Gastroesophageal sphincter (tissue), 4 donors: ENCODE data around the gene SPATA1. TPM values are rescaled to one million over a fixed set of nuclear protein-coding genes. Genes with fewer than 3 reads are reported as not detected.

Source experiments
- ATAC-seq: fragments of 150-250 bp; one replicate; pipeline ENCODE4 v1.9.1; 2016; ENCODE audit warnings: mild to moderate bottlenecking, moderate library complexity
- H3K27ac ChIP-seq, 4 donors: fragments of 200-600 bp; sonication (generic) in 3 of 4; 1 replicate in 3 of 4; 2 replicates in 1 of 4; pipeline ENCODE4 v1.5.1; 2016 to 2019
- H3K27me3 ChIP-seq: fragments of 200-600 bp; sonication (generic); one replicate; pipeline ENCODE4 v1.5.1; 2019
- H3K36me3 ChIP-seq, 2 donors: fragments of 200-600 bp; sonication (generic); one replicate each; pipeline ENCODE4 v1.5.1; 2019; ENCODE audit warnings: control low read depth in 1 of 2
- H3K4me1 ChIP-seq, 3 donors: fragments of 200-600 bp; sonication (generic); 1 replicate in 2 of 3; 2 replicates in 1 of 3; pipeline ENCODE4 v1.5.1; 2016 to 2019; ENCODE audit warnings: control low read depth in 2 of 3
- H3K4me3 ChIP-seq, 2 donors: fragments of 200-600 bp; sonication (generic); one replicate each; pipeline ENCODE4 v1.5.1; 2019; ENCODE audit warnings: mild to moderate bottlenecking in 1 of 2, moderate library complexity in 1 of 2
- H3K9me3 ChIP-seq, 3 donors: fragments of 200-600 bp; sonication (generic); one replicate each; pipeline ENCODE4 v1.5.1; 2017 to 2019; ENCODE audit warnings: control low read depth in 2 of 3
- CTCF ChIP-seq, 4 experiments: fragments of 200-600 bp in 2 of 4; fragments of 450-650 bp in 2 of 4; sonication (generic) in 1 of 4; IDR thresholded peaks; one replicate each; pipeline ENCODE4 v1.5.1; 2017 to 2019; ENCODE audit warnings: antibody characterized with exemption in 4 of 4, mild to moderate bottlenecking in 2 of 4, moderate library complexity in 2 of 4
- EP300 ChIP-seq: sonication (generic); formaldehyde crosslinking; IDR thresholded peaks from one replicate; pipeline ENCODE4 v1.6.1; 2017; ENCODE audit warnings: antibody characterized with exemption, mild to moderate bottlenecking
- POLR2A ChIP-seq, 2 donors: fragments of 450-650 bp; IDR thresholded peaks; one replicate each; pipeline ENCODE4 v1.6.1; 2017; ENCODE audit warnings: antibody characterized with exemption in 2 of 2, mild to moderate bottlenecking in 2 of 2, moderate library complexity in 1 of 2
- POLR2AphosphoS5 ChIP-seq: sonication (generic); formaldehyde crosslinking; IDR thresholded peaks from one replicate; pipeline ENCODE4 v1.6.1; 2017; ENCODE audit warnings: antibody characterized with exemption
- WGBS, 2 donors: methylation state at CpG; one replicate each; pipeline ENCODE4 v1.1.5; 2018; ENCODE audit warnings: low coverage in 1 of 2; 5-methylcytosine and 5-hydroxymethylcytosine counted together
- total RNA-seq, 4 donors: library from RNA; depleted of rRNA; stranded (reverse); fragments of >200 nt; gene quantifications; one replicate each; pipeline ENCODE4 v1.1.0, GENCODE V29; 2016

The SPATA1 gene
- total RNA-seq, 4 donors from 2014 or later: 1.2 TPM; not detected in 3

DNA sequence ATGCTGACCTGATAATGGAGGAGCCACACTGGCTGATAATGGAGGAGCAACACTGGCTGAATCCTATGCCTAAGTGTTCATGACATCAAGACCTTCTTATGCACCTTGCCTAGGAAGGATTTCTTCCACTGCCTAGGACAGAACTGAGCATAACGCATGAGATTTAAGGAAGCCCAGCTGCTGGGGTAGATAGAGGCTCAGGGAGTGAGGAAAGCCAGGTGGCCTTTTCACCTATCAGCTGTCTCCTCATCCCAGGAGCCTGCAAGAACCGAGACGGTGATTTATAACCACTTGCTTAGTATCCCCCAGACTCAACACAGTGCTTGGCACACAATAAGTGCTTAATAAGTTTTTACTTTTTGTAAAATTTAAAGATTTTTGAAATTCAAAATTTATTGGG, 75.5 kb downstream of the SPATA1 start:
- H3K27ac ChIP-seq: no peak overlapping the region
- TF ChIP-seq CTCF (IDR thresholded peaks at IDR 0.05) (no peak), EP300 (no peak)
- no peaks in the 10 kb centered on the region for H3K27me3 ChIP-seq
- 87 to 95% methylated on average over 2 to 3 of the region's 3 CpGs for whole genome bisulfite sequencing, 2 donors
- H3K9me3 ChIP-seq: no peaks in the 10 kb centered on the region
- ATAC-seq: no peak
- H3K4me1 ChIP-seq: no peaks in the 10 kb centered on the region
- no peaks in the 10 kb centered on the region for H3K36me3 ChIP-seq
- no peak overlapping the region for H3K4me3 ChIP-seq

DNA sequence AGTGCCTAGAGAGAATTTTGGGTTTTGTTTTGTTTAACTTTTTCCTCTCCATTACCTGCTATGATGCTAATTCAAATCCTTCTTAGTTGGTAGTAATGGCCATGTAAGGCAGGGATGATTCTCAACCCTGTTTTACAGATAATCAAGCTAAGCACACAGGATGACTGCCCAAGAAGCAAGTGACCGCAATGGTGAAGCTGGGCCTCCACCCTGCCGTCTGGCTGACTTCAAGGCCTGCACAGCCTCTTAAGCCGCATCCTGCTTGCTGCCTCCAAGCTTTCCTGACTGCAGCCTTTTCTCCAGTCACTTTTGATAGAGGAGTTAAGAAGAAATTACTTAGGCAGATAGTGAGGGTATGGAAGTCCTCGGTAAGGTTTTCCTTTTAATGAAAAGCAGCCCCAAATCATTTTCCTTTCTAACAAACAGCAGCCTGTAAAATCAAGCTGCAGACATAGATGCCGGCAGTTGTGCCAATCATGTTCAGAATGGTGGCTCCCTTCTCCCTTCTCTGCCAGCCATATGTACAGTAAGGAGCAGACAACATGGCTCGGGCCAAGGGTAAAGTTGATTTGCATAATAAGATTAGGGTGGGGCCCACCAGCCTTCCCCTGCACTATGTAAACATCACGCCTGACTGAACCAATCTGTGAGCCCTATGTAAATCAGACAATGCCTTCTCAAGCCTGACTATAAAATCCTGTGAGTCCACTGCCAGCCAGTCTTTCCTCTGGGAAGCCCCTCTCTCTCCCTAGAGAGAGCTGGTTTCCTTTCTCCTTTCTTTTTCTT, 76.8 kb downstream of the SPATA1 start:
- no peak overlapping the region for H3K27ac ChIP-seq
- no peaks in the 10 kb centered on the region for H3K27me3 ChIP-seq
- no peaks in the 10 kb centered on the region for H3K36me3 ChIP-seq
- TF ChIP-seq POLR2A (IDR thresholded peaks at IDR 0.05) (no peak), CTCF (IDR thresholded peaks at IDR 0.05) (no peak), EP300 (no peak), POLR2AphosphoS5 (no peak)
- no peaks in the 10 kb centered on the region for H3K4me1 ChIP-seq
- no peak overlapping the region for H3K4me3 ChIP-seq
- no peak for ATAC-seq
- 67 to 92% methylated on average over 5 of the region's 7 CpGs for WGBS, 2 donors
- no peaks in the 10 kb centered on the region for H3K9me3 ChIP-seq

GRCh38 chr1:84583648-84584047, 77.5 kb downstream of the SPATA1 start:
- Histone ChIP-seq H3K9me3 (no peaks in the 10 kb centered on the region), H3K4me3 (no peak overlapping the region), H3K27ac (no peak overlapping the region), H3K36me3 (no peaks in the 10 kb centered on the region), H3K4me1 (no peaks in the 10 kb centered on the region), H3K27me3 (no peaks in the 10 kb centered on the region)
- WGBS, 2 donors: 53 to 81% methylated on average over 4 to 10 of the region's 10 CpGs
- ATAC-seq: no peak
- TF ChIP-seq CTCF (IDR thresholded peaks at IDR 0.05): no peak
- TF ChIP-seq EP300: no peak
- no peak for TF ChIP-seq POLR2AphosphoS5
- TF ChIP-seq POLR2A (IDR thresholded peaks at IDR 0.05): no peak

GRCh38 chr1:84584126-84584525, 77.9 kb downstream of the SPATA1 start:
- Histone ChIP-seq H3K4me1 (no peaks in the 10 kb centered on the region), H3K36me3 (no peaks in the 10 kb centered on the region), H3K27ac (no peak overlapping the region), H3K4me3 (no peak overlapping the region), H3K9me3 (no peaks in the 10 kb centered on the region), H3K27me3 (no peaks in the 10 kb centered on the region)
- 80 to 100% methylated on average over 1 of the region's 2 CpGs for WGBS, 2 donors
- no peak for TF ChIP-seq POLR2A (IDR thresholded peaks at IDR 0.05)
- no peak for TF ChIP-seq CTCF (IDR thresholded peaks at IDR 0.05)
- no peak for TF ChIP-seq EP300
- TF ChIP-seq POLR2AphosphoS5: no peak
- ATAC-seq: no peak

DNA sequence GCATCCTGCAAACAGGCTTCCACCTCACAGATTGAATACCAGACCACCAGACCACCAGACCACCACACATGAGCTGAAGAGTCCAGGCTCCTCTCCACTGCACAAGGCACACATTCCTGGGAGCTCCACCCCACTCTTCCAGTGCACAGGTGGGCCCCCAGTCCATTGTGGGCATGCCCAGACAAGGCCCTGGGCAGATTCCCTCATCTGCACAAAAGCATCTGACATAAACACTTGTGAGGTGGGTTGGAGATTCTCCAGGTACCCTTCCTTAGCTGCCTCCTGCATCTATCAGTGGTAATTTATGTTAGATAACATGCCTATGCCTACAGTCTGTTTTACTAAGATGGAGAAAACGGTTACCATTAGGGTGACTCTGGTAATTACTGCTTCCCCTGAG, 79.6 kb downstream of the SPATA1 start:
- 0 to 40% methylated on average over 1 of the region's 1 CpG for WGBS, 2 donors
- ATAC-seq: no peak
- Histone ChIP-seq H3K9me3 (no peaks in the 10 kb centered on the region), H3K27me3 (no peaks in the 10 kb centered on the region), H3K4me3 (no peak overlapping the region), H3K27ac (no peak overlapping the region), H3K4me1 (no peaks in the 10 kb centered on the region), H3K36me3 (no peaks in the 10 kb centered on the region)
- no peak for TF ChIP-seq POLR2A (IDR thresholded peaks at IDR 0.05)
